ENCODE measurements around the gene NAT16.
"Not testable (repeated sequence)": the region's sequence is repeated elsewhere in the genome, so short reads cannot be mapped to it uniquely, and the experiment has no call there.

NAT16 gene

DNA sequence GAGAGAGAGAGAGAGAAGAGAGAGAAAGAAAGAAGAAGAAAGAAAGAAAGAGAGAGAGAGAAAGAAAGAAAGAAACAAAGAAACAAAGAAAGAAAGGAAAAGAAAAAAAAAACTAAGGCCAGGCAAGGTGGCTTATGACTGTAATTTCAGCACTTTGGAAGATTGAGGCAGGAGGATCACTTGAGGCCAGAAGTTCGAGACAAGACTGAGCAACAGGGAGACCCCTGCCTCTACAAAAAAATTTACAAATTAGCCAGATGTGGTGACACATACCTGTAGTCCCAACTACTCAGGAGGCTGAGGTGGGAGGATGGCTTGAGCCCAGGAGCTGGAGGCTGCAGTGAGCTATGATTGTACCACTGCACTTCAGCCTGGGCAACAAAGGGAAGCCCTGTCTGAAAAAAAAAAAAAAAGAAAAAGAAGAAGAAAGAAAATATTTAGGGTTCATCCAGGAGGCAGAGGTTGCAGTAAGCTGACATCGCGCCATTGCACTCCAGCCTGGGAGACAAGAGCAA lies 50.4 kb downstream of the NAT16 start:
- DNase-seq (ENCODE audit: low read depth in 4 of 4, low spot score in 1 of 4), result no peak

DNA sequence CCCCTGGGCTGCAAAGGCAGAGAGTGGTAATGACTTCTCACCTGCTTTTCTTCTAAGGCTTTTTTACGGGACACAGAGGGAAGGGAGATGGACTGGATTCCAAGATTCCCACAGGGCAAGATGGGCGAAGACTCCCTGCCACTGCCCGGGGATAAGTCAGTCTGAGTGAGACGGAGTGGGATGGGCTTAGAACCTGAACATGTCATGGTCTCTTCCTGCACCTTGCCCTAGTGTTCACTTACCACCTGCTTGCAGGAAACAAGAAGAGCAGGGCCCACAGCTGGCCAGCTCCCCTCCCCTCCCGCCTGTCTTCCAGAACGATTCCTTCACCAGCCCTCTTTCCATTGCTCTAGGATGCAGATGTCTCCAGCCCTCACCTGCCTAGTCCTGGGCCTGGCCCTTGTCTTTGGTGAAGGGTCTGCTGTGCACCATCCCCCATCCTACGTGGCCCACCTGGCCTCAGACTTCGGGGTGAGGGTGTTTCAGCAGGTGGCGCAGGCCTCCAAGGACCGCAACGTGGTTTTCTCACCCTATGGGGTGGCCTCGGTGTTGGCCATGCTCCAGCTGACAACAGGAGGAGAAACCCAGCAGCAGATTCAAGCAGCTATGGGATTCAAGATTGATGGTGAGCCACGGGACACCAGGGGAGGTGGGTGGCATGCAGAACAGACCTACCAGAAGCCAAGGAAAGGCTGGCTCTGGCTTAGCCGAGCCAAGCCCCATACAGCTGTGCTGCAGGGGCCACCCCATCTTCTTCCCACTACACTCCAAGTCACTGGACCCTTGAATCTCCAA lies 51.9 kb downstream of the NAT16 start:
- no peak for DNase-seq (ENCODE audit: low read depth in 4 of 4, low spot score in 1 of 4)

DNA sequence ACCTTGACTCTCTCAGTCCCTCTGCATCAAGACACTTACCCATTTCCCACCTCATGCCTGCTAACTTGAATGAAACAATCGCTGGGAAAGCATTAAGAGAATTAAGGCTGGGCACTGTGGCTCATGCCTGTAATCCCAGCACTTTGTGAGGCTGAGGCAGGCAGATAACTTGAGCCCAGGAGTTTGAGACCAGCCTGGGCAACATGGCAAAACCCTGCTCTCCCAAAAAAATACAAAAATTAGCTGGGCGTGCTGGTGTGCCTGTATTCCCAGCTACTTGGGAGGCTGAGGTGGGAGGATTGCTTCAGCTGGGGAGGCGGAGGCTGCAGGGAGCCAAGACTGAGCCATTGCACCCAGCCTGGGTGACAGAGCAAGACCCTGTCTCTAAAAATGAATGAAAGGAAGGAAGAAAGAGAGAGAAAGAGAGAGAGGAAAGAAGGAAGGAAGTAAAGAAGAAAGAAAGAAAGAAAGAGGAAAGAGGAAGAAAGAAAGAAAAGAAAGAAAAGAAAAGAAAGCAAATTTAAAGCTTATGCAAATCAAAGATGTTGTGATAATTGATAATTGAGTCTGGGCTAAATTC lies 52.5 kb downstream of the NAT16 start:
- no peak for DNase-seq (ENCODE audit: low read depth in 4 of 4, low spot score in 1 of 4)

DNA sequence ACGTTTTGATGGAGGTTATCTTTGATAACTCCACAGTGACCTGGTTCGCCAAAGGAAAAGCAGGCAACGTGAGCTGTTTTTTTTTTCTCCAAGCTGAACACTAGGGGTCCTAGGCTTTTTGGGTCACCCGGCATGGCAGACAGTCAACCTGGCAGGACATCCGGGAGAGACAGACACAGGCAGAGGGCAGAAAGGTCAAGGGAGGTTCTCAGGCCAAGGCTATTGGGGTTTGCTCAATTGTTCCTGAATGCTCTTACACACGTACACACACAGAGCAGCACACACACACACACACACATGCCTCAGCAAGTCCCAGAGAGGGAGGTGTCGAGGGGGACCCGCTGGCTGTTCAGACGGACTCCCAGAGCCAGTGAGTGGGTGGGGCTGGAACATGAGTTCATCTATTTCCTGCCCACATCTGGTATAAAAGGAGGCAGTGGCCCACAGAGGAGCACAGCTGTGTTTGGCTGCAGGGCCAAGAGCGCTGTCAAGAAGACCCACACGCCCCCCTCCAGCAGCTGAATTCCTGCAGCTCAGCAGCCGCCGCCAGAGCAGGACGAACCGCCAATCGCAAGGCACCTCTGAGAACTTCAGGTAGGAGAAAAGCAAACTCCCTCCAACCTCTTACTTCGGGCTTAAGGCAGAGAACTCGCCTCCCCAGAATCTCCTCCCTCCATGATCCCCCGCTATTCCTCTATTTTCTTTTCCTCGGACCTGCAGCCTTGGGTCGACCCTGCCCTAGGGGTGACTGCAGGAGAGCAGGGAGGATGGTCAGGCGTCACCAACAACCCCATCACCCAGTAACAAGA lies 53.2 kb downstream of the NAT16 start, which contains the start of gene SERPINE1:
TSS of gene SERPINE1 (plus strand) at position 454 of the 809 bp plus-strand sequence. CDS start 1,290 bp downstream, outside the sequence.
- peak in 1 of 4 experiments; percentile 22 for DNase-seq (ENCODE audit: low read depth in 4 of 4, low spot score in 1 of 4)

DNA sequence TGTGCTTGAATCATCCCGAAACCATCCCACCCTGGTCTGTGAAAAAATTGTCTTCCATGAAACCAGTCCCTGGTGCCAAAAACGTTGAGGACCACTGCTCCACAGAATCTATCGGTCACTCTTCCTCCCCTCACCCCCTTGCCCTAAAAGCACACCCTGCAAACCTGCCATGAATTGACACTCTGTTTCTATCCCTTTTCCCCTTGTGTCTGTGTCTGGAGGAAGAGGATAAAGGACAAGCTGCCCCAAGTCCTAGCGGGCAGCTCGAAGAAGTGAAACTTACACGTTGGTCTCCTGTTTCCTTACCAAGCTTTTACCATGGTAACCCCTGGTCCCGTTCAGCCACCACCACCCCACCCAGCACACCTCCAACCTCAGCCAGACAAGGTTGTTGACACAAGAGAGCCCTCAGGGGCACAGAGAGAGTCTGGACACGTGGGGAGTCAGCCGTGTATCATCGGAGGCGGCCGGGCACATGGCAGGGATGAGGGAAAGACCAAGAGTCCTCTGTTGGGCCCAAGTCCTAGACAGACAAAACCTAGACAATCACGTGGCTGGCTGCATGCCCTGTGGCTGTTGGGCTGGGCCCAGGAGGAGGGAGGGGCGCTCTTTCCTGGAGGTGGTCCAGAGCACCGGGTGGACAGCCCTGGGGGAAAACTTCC lies 54.0 kb downstream of the NAT16 start:
- DNase-seq (ENCODE audit: low read depth in 4 of 4, low spot score in 1 of 4), result no peak

DNA sequence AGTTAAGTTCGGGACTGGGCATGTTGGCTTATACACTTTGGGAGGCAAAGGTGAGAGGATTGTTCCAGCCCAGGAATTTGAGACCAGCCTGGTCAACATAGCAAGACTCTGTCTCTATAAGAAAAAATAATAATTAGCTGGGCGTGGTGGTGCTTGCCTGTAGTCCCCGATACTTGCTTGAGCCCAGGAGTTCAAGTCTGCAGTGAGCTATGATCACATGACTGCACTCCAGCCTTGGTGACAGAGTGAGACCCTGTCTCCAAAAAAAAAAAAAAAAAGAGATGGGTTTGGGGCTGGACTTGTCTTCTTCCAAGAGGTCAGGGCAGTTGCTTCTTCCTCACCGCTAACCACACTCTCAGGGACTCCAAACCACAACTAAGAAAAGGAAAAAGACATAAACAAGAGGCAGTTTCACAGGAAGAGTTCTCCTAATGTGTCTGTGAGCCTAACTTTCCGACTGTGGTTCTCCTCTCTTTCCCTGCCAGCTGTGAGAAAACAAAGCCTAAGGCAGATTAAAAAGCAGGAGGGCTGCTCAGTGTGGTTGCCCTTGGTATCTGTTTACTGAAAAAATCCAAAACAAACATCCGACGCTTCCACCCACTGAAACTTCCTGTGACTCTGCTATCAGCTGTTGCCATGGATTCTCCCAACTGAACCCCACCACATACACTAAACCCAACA lies 55.6 kb downstream of the NAT16 start:
- no peak for DNase-seq (ENCODE audit: low read depth in 4 of 4, low spot score in 1 of 4)

DNA sequence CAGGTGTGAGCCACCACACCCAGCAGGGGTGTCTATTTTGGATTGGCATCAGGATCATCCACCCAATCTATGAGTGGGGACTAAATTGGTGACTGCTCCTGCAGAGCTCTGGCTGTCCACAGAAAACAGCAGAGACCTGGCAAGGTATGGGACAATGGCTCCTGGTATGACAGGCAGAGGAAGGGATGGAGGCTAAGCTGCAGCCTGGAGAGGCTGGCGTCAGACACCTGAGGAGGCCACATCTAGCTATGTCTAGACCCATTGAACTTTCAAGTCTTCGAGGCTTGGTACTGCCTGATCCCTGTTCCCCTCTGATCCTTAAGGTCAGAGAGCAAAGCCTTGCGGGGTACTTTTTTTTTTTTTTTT lies 56.4 kb downstream of the NAT16 start:
- DNase-seq (ENCODE audit: low read depth in 4 of 4, low spot score in 1 of 4), result no peak

DNA sequence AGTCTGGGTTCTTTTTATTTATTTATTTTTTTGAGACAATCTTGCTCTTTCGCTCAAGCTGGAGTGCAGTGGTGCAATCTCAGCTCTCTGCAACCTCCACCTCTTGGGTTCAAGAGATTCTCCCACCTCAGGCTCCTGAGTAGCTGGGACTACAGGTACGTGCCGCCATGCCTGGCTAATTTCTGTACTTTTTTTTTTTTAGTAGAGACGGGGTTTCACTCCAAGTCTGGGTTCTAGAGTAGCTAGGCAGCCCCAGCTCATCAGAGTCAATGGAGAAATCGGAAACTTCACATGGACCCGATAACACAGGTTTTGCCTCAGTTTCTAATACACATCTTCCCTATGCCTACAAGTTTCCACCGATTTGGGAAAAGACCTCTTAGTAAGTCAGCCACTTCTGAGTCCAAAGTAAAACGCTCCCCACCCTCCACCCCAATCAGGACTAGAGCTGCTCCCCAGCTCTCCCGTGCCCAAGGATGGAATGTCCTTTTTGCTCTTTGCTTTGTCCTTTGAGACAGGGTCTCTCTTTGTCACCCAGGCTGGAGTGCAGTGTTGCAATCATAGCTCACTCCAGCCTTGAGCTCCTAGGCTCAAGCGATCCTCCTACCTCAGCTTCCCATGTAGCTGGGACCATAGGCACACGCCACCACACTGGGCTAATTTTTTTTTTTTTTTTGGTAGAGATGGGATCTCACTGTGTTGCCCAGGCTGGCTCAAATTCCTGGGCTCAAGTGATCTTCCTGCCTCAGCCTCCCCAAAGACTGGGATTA lies 57.0 kb downstream of the NAT16 start:
- no peak for DNase-seq (ENCODE audit: low read depth in 4 of 4, low spot score in 1 of 4)

DNA sequence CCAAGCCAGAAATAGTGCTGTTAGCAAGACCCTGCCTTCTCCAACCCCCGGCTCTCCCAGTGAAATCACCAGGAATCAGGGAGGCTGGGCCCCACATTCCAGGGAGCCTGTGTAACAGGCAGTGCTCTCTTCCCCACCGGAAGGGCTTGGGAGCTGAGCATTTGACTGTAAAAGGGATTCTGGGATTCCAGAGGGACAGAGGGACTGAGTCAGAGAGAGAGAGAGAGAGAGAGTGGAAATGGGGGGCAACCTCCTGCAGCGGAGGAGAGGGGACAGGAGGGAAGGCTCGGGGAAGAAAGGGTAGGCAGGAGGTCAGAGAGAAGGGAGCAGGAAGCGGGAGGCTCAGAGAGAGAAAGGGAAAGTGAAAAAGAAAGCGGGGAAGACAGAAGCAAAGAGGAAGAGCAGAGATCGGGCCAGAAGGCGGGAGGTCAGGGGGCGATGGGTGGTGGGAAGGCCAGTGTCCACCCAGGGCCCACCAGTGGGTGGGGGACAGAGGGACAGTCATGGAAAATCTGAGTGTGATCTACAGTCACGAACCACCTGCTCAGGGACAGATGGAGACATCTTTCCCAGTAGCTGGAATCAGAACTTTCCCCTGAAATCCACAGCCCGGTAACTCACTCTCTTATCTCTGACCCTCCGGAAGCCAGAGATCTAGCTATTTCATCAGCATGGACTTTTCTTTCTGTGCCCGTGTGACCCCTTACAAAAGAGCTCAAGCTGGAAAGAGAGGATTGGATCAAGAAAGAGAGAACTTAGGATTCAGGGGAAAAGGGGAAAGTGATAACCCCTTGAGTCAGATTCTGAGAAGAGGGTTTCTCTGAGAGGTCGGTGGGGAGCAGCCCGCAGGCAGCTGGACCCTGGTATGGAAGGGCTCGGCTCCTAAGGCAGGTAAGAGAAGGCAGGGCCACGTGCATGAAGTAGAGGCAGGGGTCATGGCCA lies 57.8 kb downstream of the NAT16 start:
- DNase-seq (ENCODE audit: low read depth in 4 of 4, low spot score in 1 of 4), result no peak

DNA sequence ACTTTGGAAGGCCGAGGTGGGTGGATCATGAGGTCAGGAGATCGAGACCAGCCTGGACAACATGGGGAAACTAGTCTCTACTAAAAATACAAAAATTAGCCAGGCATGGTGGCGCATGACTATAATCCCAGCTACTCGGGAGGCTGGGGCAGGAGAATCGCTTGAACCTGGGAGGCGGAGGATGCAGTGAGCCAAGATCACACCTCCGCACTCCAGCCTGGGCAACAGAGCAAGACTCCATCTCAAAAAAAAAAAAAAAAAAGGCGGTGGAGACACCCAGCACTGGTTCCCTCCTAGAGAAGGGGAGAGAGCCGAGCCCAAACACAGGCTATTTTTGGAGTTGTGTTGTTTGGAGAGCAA lies 58.5 kb downstream of the NAT16 start:
- not testable (repeated sequence) for DNase-seq (ENCODE audit: low read depth in 4 of 4, low spot score in 1 of 4)
